Fibroblast of skin of back (primary cell): ENCODE measurements around the gene TLCD1.
"Not testable (repeated sequence)": the region's sequence is repeated elsewhere in the genome, so short reads cannot be mapped to it uniquely, and the experiment has no call there.

ENCODE experiments used
- DNase-seq: peaks from one replicate; pipeline ENCODE4 v3.0.0-alpha.2; 2013

The TLCD1 gene

DNA sequence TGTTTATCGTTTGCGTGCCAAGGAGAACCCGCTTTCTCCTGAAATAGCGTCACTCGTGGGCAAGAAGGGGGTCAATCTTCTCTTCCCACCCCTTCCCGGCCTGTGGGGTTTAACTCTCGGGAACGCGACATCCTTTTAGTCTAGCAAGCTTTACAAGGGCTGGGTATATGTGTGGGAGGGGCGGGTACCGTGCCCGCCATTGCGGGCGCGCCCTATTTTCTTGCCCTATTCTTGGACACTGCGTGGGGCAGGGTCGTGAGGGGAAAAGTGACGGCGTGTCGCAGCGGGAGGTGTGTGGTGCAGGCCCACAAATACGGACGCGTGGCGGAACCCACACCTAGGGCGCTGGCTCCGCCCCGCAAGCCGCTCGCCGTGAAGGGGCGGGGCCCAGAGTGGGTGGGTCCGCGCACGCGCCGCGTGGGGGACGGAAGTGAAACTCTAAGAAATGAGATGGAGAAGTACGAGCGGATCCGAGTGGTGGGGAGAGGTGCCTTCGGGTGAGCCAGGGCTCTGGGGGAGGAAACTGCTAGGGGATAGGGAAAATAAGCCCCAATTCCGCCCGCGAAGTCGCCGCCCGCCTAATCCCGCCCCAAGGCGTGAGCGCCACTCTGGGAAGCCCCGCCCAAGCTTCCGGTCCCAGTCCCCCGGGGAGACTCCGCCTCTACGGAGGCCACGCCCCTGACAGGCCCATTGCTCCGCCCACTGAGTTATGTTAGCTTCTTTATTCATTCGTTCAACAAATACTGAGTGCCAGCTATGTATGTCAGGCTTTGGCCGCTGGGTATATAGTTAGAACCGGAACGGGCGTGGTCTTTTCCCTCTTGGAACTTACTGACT, 2.5 kb upstream of the TLCD1 start, which contains the start of gene NEK8:
NEK8 (plus strand) TSS at position 425 of the 837 bp plus-strand sequence; CDS start at position 451, 26 bp downstream.
- DNase-seq = peak; percentile 93

DNA sequence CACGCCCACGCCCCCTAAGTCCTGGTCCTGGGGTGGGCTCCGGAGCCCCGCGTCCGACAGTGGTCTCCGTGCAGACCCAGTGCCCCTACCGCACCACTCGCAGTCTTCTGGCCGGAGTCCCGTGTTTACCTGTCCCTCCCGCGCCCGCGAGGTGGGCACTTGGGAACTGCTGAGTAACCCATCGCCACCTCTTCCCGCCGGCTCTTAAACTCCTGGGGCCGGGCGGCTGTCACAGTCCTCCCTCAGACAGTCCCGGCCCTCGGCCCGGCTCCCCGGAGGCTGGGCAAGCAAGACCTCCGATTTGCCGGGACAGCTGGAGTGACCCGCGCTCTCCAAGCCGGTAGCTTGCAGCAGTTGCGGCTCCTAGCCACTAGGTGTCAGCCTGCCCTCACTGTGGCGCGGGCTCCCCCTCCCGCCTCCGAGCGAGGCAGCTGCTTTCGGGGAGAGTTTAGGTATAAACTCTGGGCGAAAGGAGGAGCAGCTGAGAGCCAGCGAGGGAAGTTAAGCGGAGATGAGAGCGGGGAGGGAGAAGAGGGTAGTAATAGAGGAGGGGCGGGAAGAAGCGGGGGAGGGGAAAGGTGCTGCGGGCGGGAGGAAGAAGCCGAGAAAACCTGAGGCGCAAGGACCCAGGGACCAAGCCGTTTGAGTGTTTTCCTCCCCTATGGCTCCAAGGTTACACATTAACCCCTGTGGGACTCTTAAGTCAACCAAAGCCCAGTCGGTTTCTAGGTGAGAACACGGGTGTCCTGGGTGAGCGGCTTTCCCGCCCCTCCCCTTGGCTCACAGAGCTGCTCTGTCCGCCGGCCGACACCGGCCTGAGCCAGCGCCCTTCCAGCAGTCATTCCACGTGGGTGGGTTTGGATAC, 826 bp upstream of the TLCD1 start:
- peak; percentile 91 for DNase-seq

DNA sequence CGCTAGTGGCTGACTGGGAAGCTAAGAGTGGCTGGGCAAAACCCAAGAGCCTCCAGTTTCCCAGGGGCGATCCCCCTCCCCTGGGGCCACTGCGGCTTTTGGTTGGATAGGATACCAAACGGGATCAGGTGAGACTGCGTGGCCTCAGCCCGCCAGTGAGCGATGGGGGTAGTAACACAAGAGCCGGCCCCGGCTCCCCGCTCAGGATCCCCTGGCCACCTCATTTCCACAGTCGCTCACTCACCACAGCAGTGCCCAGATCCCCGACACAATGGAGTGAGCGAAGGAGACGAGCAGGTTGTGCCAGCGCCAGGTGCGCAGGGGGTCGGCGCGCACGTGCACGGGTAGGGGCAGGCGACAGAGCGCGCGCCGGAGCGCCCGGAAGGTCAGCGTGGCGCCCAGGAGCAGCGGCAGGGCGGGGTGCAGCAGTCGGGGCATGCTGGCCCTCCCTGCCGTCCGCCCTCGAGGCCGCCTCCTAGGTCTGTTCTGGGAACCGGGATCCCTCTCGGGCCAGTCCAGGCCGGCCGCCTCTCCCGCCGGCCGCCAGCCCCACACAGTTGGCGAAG, 290 bp downstream of the TLCD1 start:
- DNase-seq = peak; percentile 81

DNA sequence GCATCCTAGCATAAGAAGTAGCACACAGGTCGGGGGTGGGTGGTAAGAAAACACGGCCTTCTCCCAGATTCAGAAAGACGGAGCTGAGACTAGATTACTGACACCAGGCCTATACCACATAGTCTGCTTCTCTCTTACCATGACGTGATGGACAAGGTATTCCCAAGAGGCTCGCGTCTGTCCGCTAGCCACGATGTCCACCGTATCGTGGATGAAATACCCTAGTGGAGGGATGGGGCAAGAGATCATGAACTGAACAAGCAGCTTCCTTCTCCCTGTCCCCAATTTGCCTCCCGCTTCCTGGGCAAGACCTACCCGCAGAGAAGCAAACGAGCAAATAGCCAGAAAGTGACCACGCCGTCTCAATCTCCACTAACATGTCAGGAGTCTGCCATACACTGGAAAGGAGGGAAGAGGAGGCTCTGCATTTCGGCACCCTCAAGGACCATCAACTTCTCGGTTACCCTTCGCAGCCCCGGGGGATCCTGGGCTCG, 820 bp downstream of the TLCD1 start:
- DNase-seq = peak; percentile 42

DNA sequence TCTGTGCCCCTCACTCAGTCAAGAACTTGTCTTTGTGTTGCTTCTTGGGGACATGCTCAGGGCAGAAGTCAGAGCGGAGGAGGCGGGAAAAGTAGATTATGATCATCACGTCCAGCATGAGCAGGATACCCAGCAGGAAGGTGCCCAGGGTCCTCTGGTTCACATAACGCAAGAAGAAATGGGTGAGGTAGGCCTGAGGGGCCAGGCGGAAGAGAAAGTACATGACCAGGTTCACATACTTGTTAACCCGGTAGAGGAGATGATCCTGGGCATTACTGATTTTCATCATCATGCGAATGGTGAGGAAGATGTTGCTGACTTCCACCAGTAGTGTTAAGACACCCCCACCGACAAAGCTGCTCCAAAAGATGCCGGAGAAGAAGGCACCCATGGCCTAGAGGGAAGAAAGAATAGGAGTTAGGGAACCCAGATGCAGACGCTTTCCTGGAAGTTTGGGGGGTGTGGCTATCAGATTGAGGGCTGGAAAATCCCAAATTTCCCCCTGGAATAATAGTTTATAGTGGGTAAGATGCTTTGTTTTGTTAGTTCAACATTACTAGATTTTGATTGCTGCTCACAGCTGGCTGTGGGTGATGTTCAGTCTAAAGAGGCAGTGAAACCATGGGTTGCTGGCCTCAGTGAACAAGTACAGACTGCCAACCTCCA, 1.4 kb downstream of the TLCD1 start:
- DNase-seq = no peak

DNA sequence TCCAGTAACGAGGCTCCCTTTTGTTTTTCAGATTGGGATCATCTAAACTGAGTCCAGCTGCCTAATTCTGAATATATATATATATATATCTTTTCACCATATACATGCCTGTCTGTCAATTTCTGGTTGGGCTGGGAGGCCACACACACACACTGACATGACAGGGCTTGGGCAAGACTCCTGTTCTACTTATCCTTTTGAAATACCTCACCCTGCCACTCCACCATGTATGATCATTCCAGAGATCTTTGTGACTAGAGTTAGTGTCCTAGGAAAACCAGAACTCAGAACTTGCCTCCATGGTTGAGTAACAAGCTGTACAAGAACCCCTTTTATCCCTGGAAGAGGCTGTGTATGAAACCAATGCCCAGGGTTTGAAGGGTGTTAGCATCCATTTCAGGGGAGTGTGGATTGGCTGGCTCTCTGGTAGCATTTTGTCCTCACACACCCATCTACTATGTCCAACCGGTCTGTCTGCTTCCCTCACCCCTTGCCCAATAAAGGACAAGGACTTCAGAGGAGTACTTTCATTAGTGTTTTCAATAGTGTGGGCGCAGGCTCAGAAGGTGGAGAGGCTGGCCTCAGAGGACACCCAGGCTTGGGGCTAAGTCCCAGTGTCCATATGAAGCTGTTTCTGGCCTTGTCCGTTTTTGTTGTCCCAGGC, 2.1 kb downstream of the TLCD1 start:
- not testable (repeated sequence) for DNase-seq

DNA sequence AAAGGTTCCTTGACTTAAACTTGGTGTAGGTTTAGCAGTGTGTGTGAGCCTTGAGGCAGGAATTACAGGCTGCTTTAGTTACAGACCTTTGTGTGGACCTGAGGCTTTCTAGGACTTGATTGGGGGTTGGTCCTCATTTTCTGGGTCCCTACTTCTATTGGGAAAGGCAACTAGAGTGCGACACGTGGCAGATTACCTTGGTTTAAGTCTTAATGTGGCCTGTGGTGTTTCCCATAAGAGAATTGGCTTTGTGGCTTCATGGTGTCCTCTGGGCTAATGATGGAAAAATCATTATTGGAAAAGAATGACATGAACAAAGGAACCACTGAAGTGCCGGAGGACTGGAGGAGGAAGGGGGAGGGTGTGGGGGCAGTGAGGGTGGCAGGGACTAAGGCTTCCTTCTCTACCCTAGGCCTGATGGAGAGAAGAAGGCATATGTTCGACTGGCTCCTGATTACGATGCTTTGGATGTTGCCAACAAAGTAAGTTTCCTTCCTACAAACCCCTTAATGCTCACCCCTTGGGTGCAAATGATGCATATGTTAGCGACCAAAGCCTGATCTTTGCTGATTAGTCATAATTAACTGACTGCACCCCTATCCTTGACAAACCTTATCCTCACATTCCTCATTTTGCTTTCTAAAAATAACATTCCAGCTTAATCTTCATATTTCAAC, 2.7 kb downstream of the TLCD1 start:
- DNase-seq = no peak

DNA sequence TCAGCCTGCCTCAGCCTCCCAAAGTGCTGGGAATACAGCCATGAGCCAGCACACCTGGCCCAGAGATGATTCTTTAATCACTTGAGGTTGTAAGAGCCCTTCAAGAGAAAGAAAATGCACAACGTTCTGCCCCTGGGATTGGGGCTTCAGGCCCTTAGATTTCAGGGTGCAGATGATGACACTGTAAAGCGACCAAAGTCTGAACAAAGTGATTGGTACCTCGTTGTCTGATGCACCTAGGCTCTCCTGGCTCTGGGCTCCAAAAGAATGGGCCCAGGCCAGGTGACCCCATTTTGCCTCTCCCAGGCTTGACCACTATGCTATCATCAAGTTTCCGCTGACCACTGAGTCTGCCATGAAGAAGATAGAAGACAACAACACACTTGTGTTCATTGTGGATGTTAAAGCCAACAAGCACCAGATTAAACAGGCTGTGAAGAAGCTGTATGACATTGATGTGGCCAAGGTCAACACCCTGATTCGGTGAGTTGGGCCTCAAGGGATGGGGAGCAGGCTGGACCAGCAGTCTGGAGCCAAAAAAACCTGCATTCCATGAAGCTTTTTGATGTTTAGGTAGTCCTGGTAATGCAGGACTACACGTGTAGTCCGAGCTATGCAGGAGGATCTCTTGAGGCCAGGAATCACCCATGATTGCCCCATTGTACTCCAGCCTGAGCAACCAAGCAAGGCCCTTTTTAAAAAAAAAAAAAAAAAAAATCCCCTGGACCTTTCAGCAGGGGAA, 3.4 kb downstream of the TLCD1 start:
- DNase-seq = no peak

DNA sequence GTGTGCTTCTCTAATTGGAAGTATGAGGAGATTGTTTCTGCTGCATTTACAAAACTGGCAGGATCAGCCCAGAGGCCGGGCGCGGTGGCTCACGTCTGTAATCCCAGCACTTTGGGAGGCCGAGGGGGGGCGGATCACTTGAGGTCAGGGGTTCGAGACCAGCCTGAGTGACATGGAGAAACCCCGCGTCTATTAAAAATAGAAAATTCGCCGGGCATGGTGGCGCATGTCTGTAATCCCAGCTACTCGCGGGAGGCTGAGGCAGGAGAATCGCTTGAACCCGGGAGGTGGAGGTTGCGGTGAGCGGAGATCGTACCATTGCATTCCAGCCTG, 5.1 kb downstream of the TLCD1 start:
- DNase-seq = not testable (repeated sequence)

DNA sequence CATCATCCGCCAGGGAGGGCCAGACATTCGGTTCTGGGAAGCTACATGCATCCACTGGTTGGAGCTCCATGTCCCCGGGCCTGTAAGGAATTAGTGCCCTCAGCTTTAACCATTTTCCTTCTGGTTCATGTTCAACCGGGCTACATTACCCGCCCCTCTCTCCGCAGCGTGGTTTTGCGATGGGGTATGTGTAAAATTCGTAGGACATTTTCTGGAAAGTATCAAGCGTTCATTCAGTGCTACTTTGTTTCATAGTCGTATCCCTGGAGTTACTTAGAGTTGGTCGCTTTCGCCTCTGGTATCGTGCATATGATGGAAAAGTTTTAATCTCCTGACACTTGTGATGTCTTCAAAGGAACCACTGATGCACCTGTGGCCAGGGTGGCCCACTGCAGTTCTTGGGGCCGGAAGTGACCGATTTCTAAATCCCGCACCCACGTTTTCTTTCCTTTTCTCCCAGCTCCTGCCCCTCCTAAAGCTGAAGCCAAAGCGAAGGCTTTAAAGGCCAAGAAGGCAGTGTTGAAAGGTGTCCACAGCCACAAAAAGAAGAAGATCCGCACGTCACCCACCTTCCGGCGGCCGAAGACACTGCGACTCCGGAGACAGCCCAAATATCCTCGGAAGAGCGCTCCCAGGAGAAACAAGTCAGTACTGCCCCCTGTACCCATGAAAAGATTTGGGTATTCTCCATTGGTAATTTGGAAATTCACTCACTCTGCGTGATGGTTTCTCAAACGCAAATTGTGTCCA, 5.6 kb downstream of the TLCD1 start:
- no peak for DNase-seq

DNA sequence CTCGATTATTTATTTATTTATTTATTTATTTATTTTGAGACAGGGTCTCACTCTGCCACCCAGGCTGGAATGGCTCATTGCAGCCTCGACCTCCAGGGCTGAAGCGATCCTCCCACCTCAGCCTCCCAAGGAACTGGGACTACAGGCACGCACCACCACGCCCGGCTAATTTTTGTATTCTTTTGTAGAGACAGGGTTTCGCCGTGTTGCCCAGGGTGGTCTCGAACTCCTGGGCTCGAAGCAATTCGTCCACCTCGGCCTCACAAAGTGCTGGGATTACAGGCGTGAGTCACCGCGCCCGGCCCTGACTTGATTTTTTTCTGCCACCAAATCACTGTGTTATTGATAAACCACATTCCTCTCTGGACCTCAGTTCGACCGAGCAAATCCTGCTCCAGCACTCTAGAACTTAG, 7.0 kb downstream of the TLCD1 start:
- DNase-seq = no peak

DNA sequence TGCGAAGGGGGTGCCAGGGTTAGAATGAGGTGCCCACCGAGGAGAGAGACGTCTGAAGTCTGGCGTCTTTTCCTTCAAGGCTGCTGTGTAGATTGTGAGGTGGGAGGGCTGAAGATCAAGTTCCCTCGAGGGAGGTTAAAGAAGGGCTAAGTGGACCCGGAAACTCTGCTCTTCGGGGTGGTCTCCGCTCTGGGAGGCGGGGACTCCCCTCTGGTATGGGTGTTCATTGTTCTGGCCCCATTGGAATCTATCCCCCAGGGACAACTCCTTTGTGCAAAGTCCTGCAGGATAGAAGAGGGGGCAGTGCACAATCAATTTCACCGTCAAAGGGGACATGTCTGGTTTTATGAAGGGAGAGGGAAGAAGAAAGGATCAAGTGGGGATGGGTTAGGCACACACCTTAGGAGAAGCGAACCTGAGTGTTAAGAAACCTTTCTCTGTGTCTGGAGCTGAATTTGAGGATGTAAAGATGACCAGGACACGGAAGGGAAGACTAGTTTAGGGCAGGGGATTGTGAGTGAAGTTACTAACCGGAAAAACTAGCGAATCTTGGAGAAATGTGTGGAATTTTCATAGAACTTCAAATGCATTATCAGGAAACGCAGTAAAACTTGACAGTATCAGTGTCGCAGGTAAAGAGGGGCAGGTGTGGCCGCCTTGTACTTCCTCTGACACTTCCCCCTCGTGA, 7.6 kb downstream of the TLCD1 start:
- DNase-seq = peak; percentile 64

DNA sequence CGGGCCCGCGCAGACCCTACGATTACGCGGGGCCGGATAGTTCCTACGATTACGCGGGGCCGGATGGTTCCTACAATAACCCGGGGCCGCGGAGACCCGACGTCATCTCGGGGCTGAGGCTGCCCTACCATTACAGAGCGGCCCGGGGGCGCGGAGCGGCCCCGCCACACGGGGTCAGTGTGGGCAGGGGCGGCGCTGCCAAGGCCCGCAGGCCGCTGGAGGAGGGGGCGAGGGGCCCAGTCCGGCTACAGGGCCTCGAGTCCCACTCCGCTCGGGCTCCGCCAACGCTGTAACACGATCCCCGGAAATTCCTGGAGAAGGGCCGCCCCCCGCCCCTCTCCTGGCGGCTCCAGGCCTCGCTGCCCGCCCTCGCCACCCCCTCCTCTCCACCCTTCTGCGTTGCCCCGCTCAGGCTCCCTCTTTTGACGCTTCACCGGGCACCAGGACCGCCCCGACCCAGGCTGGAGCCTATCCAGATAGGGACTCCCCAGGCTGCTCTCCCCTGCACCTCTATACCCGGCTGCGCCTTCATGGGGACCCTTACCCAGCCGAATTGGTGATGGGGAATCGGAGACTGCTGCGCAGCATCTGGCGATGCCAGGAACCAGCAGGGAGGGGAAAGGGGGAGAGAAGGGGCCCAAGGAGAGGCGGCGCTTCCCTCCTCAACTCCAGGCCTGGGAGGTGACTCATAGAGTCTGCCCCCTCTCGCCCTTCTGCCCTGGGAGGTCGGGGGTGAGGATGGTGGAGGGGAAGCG, 8.3 kb downstream of the TLCD1 start, which contains the start of gene RAB34:
RAB34 (minus strand) TSS at position 291 of the 755 bp plus-strand sequence. CDS start 602 bp downstream, outside the sequence.
- DNase-seq = peak; percentile 94

DNA sequence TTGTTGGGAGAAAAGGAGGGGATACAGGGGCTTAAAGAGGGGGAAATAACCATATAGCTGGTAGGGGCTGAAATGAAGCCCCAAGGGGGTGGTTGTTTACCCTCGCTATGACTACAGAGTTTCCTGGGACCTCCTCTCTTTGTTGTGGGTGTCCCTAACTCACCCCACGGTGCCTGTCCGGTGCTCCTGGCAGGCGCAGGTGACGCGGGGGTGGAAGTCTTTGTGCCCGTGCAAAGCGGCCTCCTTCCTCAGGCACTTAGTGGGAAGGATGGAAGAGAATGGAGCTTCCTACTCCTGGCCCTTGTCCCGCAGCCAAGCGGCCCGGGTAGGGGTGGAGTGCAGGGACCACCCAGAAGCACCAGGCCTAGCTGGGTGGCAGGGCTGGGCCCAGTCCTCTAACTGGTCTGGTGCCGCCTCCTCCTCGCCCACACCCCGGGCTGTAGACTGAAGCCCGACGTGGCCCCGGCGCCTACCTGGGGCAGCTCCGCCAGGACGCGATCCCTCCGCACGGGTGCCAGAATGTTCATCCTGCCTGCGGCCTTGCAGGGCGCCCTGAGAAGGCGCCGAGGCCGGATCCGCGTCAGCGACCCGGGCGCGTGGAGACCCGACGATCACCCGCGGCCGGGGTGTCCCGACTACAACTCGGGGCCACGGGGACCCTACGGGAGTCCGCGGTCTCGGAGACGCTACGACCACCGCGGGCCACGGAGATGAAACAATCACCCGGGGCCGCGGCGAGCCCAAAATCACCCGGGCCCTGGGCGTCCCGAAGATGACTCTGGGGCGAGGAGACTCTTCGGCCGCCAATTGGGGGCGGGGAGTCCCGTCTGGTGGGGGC, 9.1 kb downstream of the TLCD1 start:
- peak; percentile 37 for DNase-seq

DNA sequence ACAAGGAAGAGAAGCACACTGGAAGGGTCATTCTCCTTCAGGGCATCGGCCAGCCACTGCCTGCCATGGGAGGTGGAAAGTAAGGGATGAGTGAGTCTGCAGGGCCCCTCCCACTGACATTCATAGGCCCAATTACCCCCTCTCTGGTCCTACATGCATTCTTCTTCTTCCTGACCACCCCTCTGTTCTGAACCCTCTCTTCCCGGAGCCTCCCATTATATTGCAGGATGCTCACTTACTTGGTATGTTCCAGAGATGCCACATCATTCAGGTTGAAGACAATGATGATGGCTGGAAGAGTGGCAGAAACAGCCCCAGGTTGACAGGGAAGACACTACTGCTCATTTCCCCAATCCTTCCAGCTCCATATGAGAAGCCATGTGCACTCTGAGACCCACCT, 10.8 kb downstream of the TLCD1 start:
- DNase-seq = no peak

DNA sequence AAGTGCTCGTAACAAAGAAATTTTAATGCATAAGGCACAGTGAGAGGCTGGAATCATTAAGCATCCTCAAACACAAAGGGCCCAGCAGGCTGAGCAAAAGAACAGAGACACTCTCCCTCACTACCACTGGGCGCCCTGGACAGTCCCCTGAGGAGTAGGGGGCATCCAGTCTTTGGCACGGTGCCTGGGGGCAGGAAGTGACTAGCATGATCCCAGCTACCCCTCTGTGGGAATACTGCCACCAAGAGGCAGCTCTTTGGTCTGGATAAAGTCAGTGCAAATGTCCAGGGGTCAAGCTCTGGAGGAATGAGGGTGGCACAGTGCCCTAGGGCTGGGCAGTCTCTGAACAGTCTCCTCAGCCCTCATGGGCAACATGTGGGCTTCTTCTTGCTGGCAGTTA, 11.8 kb downstream of the TLCD1 start:
- DNase-seq = no peak

DNA sequence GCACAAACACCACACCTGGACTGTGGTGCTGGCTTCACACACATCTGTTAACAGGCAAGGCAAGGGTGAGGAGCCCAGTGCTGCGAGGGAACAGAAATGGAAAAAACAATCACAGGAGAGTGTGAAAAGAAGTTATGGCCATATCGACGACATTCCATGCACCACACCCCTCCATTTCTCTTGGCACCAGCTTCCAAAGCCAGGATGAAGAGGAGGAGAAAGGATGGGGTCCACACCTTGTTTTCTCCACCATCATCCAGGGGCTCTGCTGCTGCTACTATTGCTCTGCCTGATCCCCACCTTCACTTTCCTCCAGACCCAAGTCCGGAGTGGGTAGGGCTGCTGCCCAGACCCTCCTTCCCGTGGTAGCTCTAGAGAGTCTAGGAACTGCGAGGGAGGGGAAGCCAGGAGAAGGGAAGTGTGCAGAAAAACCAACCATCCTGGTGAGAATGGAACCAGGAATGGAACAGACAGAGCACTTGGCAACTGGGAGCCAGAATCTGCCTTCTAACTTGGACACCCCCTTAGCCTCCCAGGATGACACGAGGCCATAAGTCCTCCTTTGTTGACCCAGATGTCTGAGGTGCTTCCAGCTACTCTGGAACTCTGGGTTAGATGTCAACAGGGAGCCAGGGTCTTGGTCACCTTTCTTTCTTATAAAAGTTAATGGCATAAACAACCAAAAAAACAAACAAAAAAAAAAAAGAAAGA, 13.2 kb downstream of the TLCD1 start:
- no peak for DNase-seq
